GM18907 (cell line): ENCODE measurements around the gene HOXB2.

Experiments used
- ATAC-seq: cut with Tn5 transposase; IDR thresholded peaks from one replicate; pipeline ENCODE4 v1.9.1; 2021; ENCODE audit warnings: mild to moderate bottlenecking, moderate library complexity; ENCODE audit not compliant: unreplicated experiment

Gene HOXB2

GRCh38 chr17:48545022-48545375, at the start of gene HOXB2:
HOXB2 (minus strand) TSS chr17:48545109; CDS start chr17:48544911, 198 bp downstream.
- no peak for ATAC-seq

GRCh38 chr17:48593840-48594537, 49.1 kb upstream of the HOXB2 start:
- peak; percentile 48 for ATAC-seq

DNA sequence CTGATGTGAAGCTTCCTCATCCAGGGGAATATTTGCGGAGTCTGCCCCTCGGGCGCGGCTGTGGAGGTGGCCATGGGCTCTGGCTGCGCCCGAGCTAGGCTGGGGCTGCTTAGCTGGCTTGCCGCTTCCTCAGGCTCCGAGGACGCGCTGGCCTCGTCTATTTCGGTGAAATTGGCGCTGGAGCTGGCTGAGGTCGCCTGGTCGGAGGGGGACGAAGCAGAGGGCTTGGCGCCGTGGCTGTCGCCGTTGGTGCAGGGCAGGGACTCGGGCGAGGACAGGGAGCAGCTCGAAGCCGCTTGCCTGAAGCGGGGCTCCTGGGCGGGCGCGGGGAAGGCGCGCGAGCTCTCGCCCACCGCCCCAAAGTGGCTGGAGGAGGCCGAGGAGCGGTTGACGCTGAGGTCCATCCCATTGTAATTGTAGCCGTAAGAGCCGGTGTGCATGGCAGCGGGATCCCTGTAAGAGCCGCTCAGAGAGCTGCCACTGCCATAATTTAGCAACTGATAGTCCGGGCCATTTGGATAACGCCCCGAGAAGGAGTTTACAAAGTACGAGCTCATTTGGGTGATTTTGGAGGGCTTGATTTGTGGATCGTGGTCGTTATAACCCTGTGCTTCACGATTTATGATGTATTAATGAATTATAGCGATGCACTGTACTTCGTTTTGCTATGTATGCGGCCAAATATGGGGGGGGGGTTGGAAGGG, 48.4 kb upstream of the HOXB2 start, which contains the start of gene HOXB5:
Gene HOXB5 (minus strand): TSS at position 654 of the 704 bp plus-strand sequence. CDS start 97 bp downstream, at position 557.
- no peak for ATAC-seq

DNA sequence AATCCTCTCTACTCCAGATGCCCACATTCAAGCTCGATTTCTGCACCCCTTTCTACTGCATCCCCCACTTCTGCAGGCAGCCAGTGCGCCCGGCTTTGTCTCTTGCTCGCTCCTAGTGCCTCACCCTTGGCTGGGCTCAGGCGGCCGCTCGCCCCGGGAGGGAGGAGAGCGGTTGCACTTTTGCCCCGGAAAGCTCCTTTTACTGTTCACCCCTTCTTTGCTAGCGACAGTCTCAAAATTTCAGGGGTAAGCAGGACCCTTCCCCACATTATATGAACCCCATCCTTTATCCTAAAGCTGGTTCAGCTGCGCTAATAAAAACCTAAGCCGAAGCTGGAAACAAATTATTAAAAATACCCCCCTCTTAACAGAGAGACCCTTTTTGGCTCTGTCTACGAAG, 47.7 kb upstream of the HOXB2 start:
- no peak for ATAC-seq

- ATAC-seq = no peak
Observed at GRCh38 chr17:48592057-48592514, 47.2 kb upstream of the HOXB2 start.

GRCh38 chr17:48591255-48592056, 46.5 kb upstream of the HOXB2 start:
- no peak for ATAC-seq

GRCh38 chr17:48590607-48591161, 45.8 kb upstream of the HOXB2 start:
- ATAC-seq = no peak

DNA sequence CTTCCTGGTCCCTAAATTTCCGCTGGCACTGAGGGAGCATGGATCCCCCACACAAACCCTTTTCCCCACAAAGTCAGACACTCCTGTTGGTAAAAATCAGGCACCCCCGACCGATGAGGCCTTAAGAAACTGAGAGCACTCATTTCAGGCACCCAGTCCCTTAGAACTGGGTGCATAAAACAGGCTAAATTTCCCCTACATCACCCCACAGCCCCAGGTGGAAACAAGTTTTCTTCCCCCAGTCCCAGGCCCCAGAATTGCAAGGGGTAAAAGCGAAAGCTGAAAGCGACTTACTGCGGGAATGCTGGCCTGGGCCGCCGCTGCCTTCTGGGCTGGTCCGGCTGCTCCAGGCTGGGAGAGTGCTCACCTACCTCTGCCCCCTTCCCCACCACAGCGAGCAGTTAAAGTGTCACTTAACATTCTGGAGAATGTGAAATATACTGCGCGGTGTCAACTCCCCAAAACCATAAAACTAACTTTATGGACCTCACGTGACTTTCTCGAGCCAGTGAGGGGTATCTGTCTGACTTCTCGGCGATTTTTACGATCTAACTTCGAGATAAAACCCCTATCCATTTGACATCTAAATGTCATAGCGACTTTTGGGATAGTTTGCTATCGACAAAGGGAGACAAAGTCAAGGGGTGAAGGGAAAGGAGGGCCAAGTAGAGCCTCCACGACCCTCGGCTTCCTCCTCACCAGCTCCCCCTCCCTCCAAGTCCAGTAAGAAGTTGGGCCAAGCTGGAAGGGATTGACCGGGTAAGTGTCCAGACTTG, 45.1 kb upstream of the HOXB2 start, which contains the start of gene HOXB3:
Gene HOXB3 (minus strand): TSS at position 411 of the 776 bp plus-strand sequence. CDS start 37,767 bp downstream, outside the sequence.
- no peak for ATAC-seq

- ATAC-seq = no peak
Observed at GRCh38 chr17:48589060-48589830, 44.3 kb upstream of the HOXB2 start.

GRCh38 chr17:48588528-48588927, 43.6 kb upstream of the HOXB2 start:
- ATAC-seq = no peak

DNA sequence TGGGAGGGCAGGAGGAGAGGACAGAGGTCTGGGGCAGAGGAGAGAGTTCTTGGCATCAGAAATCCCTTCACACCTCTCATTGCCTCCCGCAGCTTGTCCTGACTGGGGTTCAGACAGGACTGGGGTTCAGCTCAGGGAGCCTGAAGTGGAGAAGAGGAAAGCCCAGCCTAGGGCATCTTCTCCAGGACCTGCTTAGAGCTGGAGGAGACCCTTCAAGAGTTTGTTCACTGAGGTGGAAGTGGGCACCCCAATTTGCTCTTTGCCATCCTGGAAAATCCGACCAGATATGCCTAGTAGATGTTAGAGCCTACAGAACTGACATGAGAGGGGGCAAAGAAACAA, 43.1 kb upstream of the HOXB2 start:
- ATAC-seq = no peak

DNA sequence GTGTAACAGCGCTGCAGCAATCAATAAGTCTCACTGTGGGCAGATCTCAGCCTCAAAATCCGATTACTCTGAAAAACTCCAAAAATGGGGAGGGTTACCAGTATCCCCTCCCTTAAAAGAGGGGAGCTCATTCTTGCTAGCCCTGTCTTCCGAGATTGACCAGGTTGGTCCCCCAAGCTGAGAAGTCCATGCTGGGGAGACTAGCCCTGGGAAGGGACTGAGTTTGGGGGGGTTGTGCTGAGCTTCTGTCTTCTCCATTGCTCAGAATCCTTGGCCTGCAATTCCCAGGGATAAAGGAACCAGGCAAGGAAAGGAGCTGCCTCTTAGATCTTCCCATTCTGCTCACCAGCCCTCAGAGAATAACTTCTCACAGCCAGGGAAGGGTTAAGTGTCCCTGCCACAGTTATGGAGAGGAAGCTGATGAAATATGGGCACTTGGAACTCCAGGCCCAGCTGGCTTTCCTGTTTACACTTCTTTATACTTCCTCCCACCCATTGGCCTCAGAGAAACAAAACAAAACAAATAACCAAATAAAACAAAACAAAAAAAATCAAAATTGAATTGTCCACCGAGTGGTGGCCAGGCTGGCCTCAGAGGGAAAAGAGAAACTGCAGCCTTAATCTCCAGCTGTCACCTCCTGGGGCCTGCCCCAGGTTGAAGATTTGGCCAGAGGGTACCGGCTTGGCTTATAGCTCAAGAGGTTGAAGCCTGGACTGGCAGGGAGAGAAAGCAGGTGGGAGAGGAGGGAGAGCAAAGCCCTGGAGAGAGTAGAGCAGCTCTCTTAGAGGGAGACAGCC, 42.6 kb upstream of the HOXB2 start:
- no peak for ATAC-seq

GRCh38 chr17:48586355-48587258, 41.7 kb upstream of the HOXB2 start:
- no peak for ATAC-seq

DNA sequence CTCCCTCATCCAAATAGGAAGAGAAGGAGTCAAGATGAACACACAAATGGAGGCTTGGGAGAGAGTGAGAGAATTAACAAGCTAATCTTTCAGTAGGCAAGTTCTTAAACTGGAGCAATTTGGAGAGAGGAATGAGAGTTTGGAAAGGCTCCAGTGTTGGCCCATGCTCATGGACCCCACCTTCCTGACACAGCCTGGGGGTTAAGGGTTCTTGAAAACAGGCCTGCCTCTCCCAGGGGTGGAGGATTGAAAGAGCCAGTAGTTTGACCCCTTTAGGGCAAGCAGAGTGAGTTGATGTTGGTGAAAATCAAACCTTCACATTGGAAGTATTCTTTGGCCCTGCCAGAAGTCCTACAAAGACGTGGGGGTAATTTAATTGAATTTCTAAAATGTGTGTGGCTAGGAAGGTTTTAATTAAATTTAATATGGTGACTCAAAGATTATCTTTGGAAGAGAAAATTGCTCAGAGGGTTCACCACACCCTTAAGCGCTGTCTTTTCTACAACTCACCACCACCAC, 39.4 kb upstream of the HOXB2 start:
- ATAC-seq = no peak

DNA sequence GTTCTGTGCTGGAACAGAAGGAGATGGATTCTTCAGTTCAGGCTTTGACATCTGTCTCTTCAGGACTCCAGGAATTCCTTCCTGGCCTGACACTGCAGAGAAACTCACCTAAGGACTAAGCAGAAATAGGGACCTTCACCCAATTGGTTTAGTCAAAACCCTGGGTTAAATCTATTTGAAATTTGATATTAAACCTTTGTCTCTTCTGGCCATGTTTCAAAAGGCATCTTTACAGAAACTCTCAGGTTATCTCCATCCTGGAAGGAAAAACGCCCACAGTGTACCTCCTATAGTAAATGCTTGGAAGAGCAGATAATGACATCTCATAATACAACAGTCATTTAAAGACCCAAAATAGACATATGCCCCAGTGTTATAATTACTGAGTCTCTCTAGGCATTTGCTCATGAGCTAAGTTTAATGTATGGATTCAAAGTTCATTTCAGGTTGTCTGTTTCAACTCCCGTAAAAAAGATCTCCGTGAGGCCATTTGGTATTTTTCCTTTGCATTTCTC, 38.9 kb upstream of the HOXB2 start:
- ATAC-seq = no peak

DNA sequence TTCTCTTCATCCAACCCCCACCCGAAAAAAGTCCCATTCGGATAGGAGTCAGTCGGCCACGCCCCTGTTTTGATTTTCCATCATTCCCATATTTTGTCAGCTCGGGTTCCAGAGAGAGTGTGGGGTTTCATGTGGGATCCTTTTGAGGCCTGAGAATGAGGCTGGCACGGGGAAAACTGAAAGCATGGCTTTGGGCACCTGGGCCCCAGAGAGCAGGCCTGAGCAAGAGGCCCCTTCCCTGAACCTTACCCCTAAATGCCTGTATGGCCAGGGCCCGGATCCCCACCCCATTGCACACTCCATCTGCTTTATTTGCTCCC, 37.8 kb upstream of the HOXB2 start:
- ATAC-seq = no peak

DNA sequence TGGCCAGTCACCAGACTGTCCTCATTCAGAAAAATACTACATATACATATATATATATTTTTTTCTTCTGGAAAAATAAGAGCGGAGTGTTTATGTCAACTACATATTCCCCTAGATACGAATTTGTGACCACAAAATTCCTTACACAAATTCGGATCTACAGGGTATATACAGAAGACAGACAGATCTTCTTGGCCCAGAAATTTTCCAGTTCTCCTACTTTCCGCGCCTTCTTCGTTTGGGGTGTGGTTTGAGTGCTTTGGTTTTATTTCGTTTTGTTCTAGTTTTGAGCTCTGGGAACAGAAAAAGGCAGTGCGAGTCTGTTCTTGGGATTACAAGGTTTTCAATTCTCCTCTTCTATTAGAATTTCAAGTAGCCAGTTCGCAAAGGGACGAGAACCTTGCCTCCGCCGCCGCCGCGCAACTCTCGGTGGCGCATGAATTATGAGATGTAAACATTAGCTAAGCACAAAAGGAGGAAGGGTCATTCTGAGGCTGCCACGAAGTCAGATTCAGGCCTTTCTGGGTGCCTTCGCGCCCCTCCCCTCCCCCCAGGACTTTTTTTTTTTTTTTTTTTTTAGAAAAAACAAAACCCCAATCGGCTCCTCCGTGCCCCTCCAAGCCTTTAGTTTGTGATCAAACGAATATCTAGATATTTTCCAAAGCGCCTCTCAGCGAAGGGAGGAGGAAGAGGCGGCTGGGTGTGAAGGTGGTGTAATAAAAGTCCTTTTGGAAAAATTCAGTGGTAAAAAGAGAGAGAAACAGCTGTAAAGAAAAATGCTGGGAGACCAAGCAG, 35.0 kb upstream of the HOXB2 start:
- ATAC-seq = no peak
